Measurements from ENCODE around the gene DHX16.
"Not testable (repeated sequence)": the region's sequence is repeated elsewhere in the genome, so short reads cannot be mapped to it uniquely, and the experiment has no call there.

DHX16 gene

GRCh38 chr6:30678964-30679726 lies 6.3 kb upstream of the DHX16 start:
- peak; percentile 93 for DNase-seq (ENCODE audit: low read depth)

- DNase-seq (ENCODE audit: low read depth): no peak
Observed at GRCh38 chr6:30676660-30677285, 4.0 kb upstream of the DHX16 start.

- no peak for DNase-seq (ENCODE audit: low read depth)
Observed at GRCh38 chr6:30670760-30671527, 1.9 kb downstream of the DHX16 start.

- not testable (repeated sequence) for DNase-seq (ENCODE audit: low read depth)
Observed at GRCh38 chr6:30666300-30666699, 6.5 kb downstream of the DHX16 start.

- DNase-seq (ENCODE audit: low read depth): no peak
Observed at GRCh38 chr6:30664994-30665767, 7.6 kb downstream of the DHX16 start.

GRCh38 chr6:30657922-30658321 lies 14.9 kb downstream of the DHX16 start:
- DNase-seq (ENCODE audit: low read depth): not testable (repeated sequence)

- no peak for DNase-seq (ENCODE audit: low read depth)
Observed at GRCh38 chr6:30657454-30657853, 15.4 kb downstream of the DHX16 start.

GRCh38 chr6:30656513-30656912 lies 16.3 kb downstream of the DHX16 start:
- DNase-seq (ENCODE audit: low read depth): no peak

GRCh38 chr6:30655743-30656094 lies 17.1 kb downstream of the DHX16 start:
- no peak for DNase-seq (ENCODE audit: low read depth)

- DNase-seq (ENCODE audit: low read depth): no peak
Observed at GRCh38 chr6:30654798-30655742, 17.7 kb downstream of the DHX16 start.

- no peak for DNase-seq (ENCODE audit: low read depth)
Observed at GRCh38 chr6:30651143-30651542, 21.7 kb downstream of the DHX16 start.

- peak; percentile 62 for DNase-seq (ENCODE audit: low read depth)
Observed at GRCh38 chr6:30647242-30648116, 25.3 kb downstream of the DHX16 start.

GRCh38 chr6:30646450-30647241 lies 26.2 kb downstream of the DHX16 start, which contains the start of gene C6orf136:
Gene C6orf136 (plus strand): TSS chr6:30647133. CDS start chr6:30647232, 99 bp downstream.
- peak; percentile 90 for DNase-seq (ENCODE audit: low read depth)

GRCh38 chr6:30645989-30646388 lies 26.8 kb downstream of the DHX16 start:
- DNase-seq (ENCODE audit: low read depth): no peak

GRCh38 chr6:30644769-30645168 lies 28.0 kb downstream of the DHX16 start:
- no peak for DNase-seq (ENCODE audit: low read depth)

- no peak for DNase-seq (ENCODE audit: low read depth)
Observed at GRCh38 chr6:30643656-30644055, 29.1 kb downstream of the DHX16 start.

GRCh38 chr6:30641048-30641447 lies 31.8 kb downstream of the DHX16 start:
- no peak for DNase-seq (ENCODE audit: low read depth)

GRCh38 chr6:30640481-30640880 lies 32.3 kb downstream of the DHX16 start:
- DNase-seq (ENCODE audit: low read depth): no peak

- DNase-seq (ENCODE audit: low read depth): no peak
Observed at GRCh38 chr6:30635834-30636233, 37.0 kb downstream of the DHX16 start.
